ENCODE measurements around the gene MYO3B.

The MYO3B gene

DNA sequence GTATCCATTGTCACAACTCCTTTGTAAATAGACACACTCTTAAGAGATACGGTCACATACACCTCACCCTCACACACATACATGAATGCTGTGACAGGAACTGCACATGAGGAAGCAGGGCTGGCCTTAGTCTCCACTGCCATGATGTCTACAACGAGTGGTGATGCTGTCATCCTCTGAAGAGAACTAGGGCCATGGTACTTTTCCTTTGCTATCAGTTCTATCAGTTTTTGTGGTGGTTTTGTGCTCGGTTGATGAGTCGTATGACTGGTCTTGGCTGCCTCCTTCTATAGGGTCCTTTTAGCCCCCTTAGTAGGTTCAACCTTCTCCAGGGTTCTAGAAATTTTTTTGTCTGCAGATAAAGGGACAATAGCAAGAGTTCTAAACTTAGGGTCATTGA is 66.0 kb downstream of the MYO3B start:
- no peak overlapping the region for H3K27ac ChIP-seq
- TF ChIP-seq ZFX (IDR thresholded peaks at IDR 0.05; ENCODE audit: borderline replicate concordance) (no peak), CTCF (IDR thresholded peaks at IDR 0.05) (no peak)

DNA sequence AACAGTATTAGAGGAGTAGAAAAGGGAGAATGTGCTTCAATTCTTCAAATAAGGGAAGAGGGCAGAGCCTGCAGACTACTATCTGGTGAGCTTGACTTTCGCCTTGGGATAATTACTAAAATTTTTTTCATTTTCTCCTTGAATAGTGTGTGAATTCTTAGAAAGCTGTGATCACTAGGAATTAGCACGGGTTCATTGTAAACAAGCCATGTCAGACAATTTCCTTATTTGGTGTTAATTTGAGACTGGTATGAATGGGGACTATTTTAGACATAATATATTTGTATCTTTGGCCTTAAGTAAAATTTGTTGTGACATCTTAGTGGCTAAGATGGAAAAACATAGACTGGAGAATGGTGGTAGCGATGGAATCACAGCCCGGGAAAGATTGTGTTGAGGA is 66.6 kb downstream of the MYO3B start:
- no peak for TF ChIP-seq ZFX (IDR thresholded peaks at IDR 0.05; ENCODE audit: borderline replicate concordance)
- TF ChIP-seq CTCF (IDR thresholded peaks at IDR 0.05) = no peak
- H3K27ac ChIP-seq = no peak overlapping the region

GRCh38 chr2:170245312-170245711 is 67.4 kb downstream of the MYO3B start:
- H3K27ac ChIP-seq = no peak overlapping the region
- TF ChIP-seq ZFX (IDR thresholded peaks at IDR 0.05; ENCODE audit: borderline replicate concordance) = no peak
- TF ChIP-seq CTCF (IDR thresholded peaks at IDR 0.05) = no peak

GRCh38 chr2:170247333-170247732 is 69.4 kb downstream of the MYO3B start:
- TF ChIP-seq ZFX (IDR thresholded peaks at IDR 0.05; ENCODE audit: borderline replicate concordance) = no peak
- no peak for TF ChIP-seq CTCF (IDR thresholded peaks at IDR 0.05)
- no peak overlapping the region for H3K27ac ChIP-seq

DNA sequence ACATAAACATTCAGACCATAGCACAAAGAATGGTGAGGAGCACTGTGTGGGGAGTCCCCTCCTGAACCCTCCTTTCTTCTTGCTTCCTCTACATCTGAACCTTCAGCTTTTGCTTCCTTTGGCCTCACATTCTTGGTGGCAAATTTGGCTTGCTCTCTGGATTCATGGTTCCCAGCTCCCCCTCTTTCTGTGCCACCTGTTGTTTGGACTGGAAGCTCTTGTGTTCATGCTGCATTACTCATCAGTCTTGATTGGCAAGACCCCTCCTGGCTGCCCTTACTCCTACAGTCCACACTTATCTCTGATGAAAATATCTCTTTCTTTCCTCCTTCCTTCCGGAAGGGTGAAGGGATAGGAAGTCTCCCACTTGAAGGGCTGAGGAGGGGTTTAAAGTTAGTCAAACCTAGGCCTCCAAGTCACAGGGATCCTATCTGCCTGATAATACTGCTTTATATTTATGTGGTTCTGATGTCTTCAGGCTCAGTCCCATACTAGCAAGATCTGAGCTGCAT is 70.0 kb downstream of the MYO3B start:
- no peak overlapping the region for H3K27ac ChIP-seq
- TF ChIP-seq ZFX (IDR thresholded peaks at IDR 0.05; ENCODE audit: borderline replicate concordance) (no peak), CTCF (IDR thresholded peaks at IDR 0.05) (no peak)

- no peak overlapping the region for H3K27ac ChIP-seq
- TF ChIP-seq ZFX (IDR thresholded peaks at IDR 0.05; ENCODE audit: borderline replicate concordance) = no peak
- TF ChIP-seq CTCF (IDR thresholded peaks at IDR 0.05) = no peak
Observed at GRCh38 chr2:170248574-170249393, 70.8 kb downstream of the MYO3B start.

DNA sequence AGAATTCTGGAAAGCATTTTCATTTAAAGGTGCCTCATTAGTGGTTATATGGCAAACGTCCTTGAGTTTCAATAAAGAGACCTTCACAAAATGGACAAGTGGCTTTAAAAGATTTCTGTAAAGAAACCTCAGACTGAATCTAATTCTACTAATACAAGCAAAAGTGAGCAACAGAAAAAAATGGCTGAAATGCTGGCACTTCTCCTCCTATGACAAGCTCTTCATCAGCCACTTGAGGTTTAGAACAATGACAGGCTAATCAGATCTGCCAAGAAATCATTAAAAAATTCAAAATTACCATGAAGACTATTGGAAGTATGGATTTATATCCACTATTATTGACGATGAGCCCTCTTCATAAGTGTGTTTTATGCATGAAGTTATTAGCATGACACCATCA is 71.8 kb downstream of the MYO3B start:
- H3K27ac ChIP-seq = no peak overlapping the region
- no peak for TF ChIP-seq ZFX (IDR thresholded peaks at IDR 0.05; ENCODE audit: borderline replicate concordance)
- no peak for TF ChIP-seq CTCF (IDR thresholded peaks at IDR 0.05)
